ENCODE data around the gene ARHGEF3. TPM values are rescaled to one million over a fixed set of nuclear protein-coding genes. Genes with fewer than 3 reads are reported as not detected.

Gene ARHGEF3
- total RNA-seq, 1 donor from 2014 or later: 27.0 TPM

DNA sequence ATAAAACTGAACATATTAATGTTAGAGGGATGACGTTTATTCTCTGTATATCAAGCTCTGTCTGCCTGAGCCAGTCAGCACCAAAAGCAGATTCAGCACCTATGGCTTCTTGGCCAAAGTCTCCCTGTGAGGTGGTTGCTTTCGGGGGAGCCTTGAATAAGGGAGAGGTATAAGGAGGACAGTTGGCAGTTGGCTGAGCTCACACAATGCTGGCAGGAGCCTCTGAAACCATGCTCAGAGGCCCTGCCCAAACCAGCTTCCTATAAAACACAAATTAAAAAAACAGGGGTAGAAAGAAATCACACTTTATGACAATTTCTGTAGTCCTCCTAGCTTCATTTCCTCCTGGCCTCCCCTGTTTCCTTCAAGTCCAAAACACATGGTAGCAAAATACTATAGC lies 18.8 kb downstream of the ARHGEF3 start:
- intact Hi-C loops (cut with micrococcal nuclease): loop anchor here (5.0 kb wide), 1 partner anchor 814 kb away; the partner anchor contains the start of gene ARF4
- DNase-seq: no peak
- Mint-ChIP-seq H3K27ac (peak overlapping the region; percentile 92), H3K4me1 (peaks cover 86% of the 10 kb centered on the region), H3K36me3 (ENCODE audit: low read depth) (peaks cover 4% of the 10 kb centered on the region), H3K9me3 (no peaks in the 10 kb centered on the region), H3K27me3 (no peaks in the 10 kb centered on the region), H3K4me3 (no peak overlapping the region)
- no peak for TF ChIP-seq CTCF (IDR thresholded peaks at IDR 0.05)
- CTCF ChIA-PET: interaction anchor here (9.8 kb wide), 1 partner anchor 17 kb away, joined by 91 read pairs; the partner anchor contains the start of gene ARHGEF3
- POLR2A ChIA-PET: interaction anchor here (0.6 to 5.2 kb wide), 7 partner anchors 12 to 1550 kb away, joined by 3 to 57 read pairs (median 5); partner anchors contain the start of genes ARHGEF3, PXK and TASOR
- no peak for ATAC-seq (ENCODE audit: low read depth)

GRCh38 chr3:56782215-56782614 lies 19.5 kb downstream of the ARHGEF3 start:
- POLR2A ChIA-PET: interaction anchor here (0.6 to 5.2 kb wide), 7 partner anchors 13 to 1551 kb away, joined by 3 to 57 read pairs (median 5); partner anchors contain the start of genes ARHGEF3, PXK and TASOR
- ATAC-seq (ENCODE audit: low read depth) (no peak), DNase-seq (no peak)
- peaks cover 4% of the 10 kb centered on the region for H3K36me3 Mint-ChIP-seq (ENCODE audit: low read depth)
- H3K4me1 Mint-ChIP-seq: peaks cover 86% of the 10 kb centered on the region
- H3K4me3 Mint-ChIP-seq: no peak overlapping the region
- no peaks in the 10 kb centered on the region for H3K27me3 Mint-ChIP-seq
- intact Hi-C loops (cut with micrococcal nuclease): loop anchor here (5.0 kb wide), 1 partner anchor 815 kb away; the partner anchor contains the start of gene ARF4
- CTCF ChIA-PET: interaction anchor here (0.6 to 9.8 kb wide), 3 partner anchors 17 to 46 kb away, joined by 3 to 91 read pairs (median 5); partner anchors contain the start of gene ARHGEF3
- no peak for TF ChIP-seq CTCF (IDR thresholded peaks at IDR 0.05)
- H3K9me3 Mint-ChIP-seq: no peaks in the 10 kb centered on the region
- H3K27ac Mint-ChIP-seq: peak overlapping the region; percentile 92

- no peak overlapping the region for H3K4me3 Mint-ChIP-seq
- ATAC-seq (ENCODE audit: low read depth) (no peak), DNase-seq (no peak)
- no peak for TF ChIP-seq CTCF (IDR thresholded peaks at IDR 0.05)
- peaks cover 85% of the 10 kb centered on the region for H3K4me1 Mint-ChIP-seq
- intact Hi-C loops (cut with micrococcal nuclease): loop anchor here (5.0 kb wide), 1 partner anchor 816 kb away; the partner anchor contains the start of gene ARF4
- CTCF ChIA-PET: interaction anchor here (0.6 to 9.8 kb wide), 3 partner anchors 18 to 46 kb away, joined by 3 to 91 read pairs (median 5); partner anchors contain the start of gene ARHGEF3
- H3K27me3 Mint-ChIP-seq: no peaks in the 10 kb centered on the region
- POLR2A ChIA-PET: interaction anchor here (0.6 to 5.2 kb wide), 7 partner anchors 10 to 1551 kb away, joined by 4 to 57 read pairs (median 9); partner anchors contain the start of genes ARHGEF3 and PXK
- peak overlapping the region; percentile 92 for H3K27ac Mint-ChIP-seq
- peaks cover 4% of the 10 kb centered on the region for H3K36me3 Mint-ChIP-seq (ENCODE audit: low read depth)
- H3K9me3 Mint-ChIP-seq: no peaks in the 10 kb centered on the region
Measured at GRCh38 chr3:56781762-56782161, 20.0 kb downstream of the ARHGEF3 start.

DNA sequence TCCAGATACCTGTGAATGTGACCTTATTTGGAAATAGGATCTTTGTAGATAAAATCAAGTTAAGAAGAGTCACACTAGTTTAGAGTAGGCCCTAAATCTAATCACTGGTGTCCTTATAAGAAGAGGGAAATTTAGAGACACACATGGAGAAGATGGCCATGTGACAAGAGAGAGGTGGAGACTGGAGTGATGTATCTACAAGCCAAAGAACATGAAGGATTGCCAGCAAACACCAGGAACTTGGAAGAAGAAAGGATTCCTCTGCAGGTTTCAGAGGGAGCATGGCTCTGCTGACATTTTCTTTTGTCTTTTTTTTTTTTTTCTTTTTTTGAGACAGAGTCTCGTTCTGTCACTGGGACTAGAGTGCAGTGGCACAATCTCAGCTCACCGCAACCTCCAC lies 20.8 kb downstream of the ARHGEF3 start:
- H3K36me3 Mint-ChIP-seq (ENCODE audit: low read depth): peaks cover 4% of the 10 kb centered on the region
- peaks cover 86% of the 10 kb centered on the region for H3K4me1 Mint-ChIP-seq
- no peaks in the 10 kb centered on the region for H3K9me3 Mint-ChIP-seq
- intact Hi-C loops (cut with micrococcal nuclease): loop anchor here (5.0 kb wide), 1 partner anchor 816 kb away; the partner anchor contains the start of gene ARF4
- H3K4me3 Mint-ChIP-seq: no peak overlapping the region
- H3K27ac Mint-ChIP-seq: peak overlapping the region; percentile 50
- no peaks in the 10 kb centered on the region for H3K27me3 Mint-ChIP-seq
- DNase-seq: no peak
- POLR2A ChIA-PET: interaction anchor here (0.7 to 1.1 kb wide), 2 partner anchors 11 to 27 kb away, joined by 4 to 6 read pairs; no protein-coding TSS in a partner anchor
- no peak for TF ChIP-seq CTCF (IDR thresholded peaks at IDR 0.05)
- no peak for ATAC-seq (ENCODE audit: low read depth)
- CTCF ChIA-PET: interaction anchor here (1.5 to 9.8 kb wide), 2 partner anchors 19 to 27 kb away, joined by 5 to 91 read pairs; partner anchors contain the start of gene ARHGEF3

DNA sequence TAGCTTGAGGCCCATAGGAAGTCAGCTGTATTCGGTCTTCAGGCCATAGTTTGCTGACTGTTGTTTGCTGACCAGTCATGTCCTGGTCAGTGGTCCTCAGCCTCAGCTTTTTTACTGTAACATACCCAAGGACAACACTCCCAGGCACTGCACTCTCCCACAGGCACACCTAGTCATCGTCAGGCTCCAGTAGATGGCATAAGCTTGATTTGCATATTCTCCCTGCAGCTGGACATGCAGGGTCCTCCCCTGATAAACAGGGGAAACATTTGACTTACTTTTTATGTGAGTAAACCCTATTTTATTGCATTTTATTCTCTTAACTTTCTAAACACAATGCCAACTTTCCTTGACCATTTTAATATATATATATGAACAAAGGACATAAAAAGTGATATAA lies 22.9 kb downstream of the ARHGEF3 start:
- ChIA-PET POLR2A (interaction anchor here (0.8 to 1.5 kb wide), 4 partner anchors 14 to 26 kb away, joined by 3 to 4 read pairs (median 4); no protein-coding TSS in a partner anchor), CTCF (interaction anchor here (0.9 to 9.8 kb wide), 2 partner anchors 21 to 217 kb away, joined by 3 to 91 read pairs; partner anchors contain the start of gene ARHGEF3)
- peaks cover 10% of the 10 kb centered on the region for H3K36me3 Mint-ChIP-seq (ENCODE audit: low read depth)
- ATAC-seq (ENCODE audit: low read depth) (no peak), DNase-seq (no peak)
- H3K27ac Mint-ChIP-seq: no peak overlapping the region
- intact Hi-C loops (cut with micrococcal nuclease): no loop called here
- no peaks in the 10 kb centered on the region for H3K9me3 Mint-ChIP-seq
- H3K27me3 Mint-ChIP-seq: no peaks in the 10 kb centered on the region
- TF ChIP-seq CTCF (IDR thresholded peaks at IDR 0.05): no peak
- H3K4me1 Mint-ChIP-seq: peaks cover 71% of the 10 kb centered on the region
- no peak overlapping the region for H3K4me3 Mint-ChIP-seq

Measured in activated B cell treated with CpG ODN at 0.5 μM for 24 hours (primary cell).